Neural crest cell (in vitro differentiated cells): Measurements from ENCODE around the gene CUL7. TPM values are rescaled to one million over a fixed set of nuclear protein-coding genes. Genes with fewer than 3 reads are reported as not detected.

ENCODE experiments used
- DNase-seq: peaks from one replicate; pipeline ENCODE4 v3.0.0; 2021; ENCODE audit warnings: low read depth, mixed read lengths, low spot score
- H3K27ac Mint-ChIP-seq: one replicate; pipeline ENCODE4 v1.8.0; 2021; ENCODE audit warnings: mild to moderate bottlenecking, mixed read lengths; ENCODE audit not compliant: unreplicated experiment
- H3K27me3 Mint-ChIP-seq: 2 replicates; pipeline ENCODE4 v1.8.0; 2021; ENCODE audit warnings: low read depth, mild to moderate bottlenecking, mixed read lengths
- H3K36me3 Mint-ChIP-seq: 2 replicates; pipeline ENCODE4 v1.8.0; 2021; ENCODE audit warnings: low read depth, mild to moderate bottlenecking, mixed read lengths
- H3K4me1 Mint-ChIP-seq: 2 replicates; pipeline ENCODE4 v1.8.0; 2021; ENCODE audit warnings: mixed read lengths
- H3K4me3 Mint-ChIP-seq: one replicate; pipeline ENCODE4 v1.8.0; 2021; ENCODE audit warnings: mild to moderate bottlenecking, mixed read lengths
- H3K9me3 Mint-ChIP-seq: 2 replicates; pipeline ENCODE4 v1.8.0; 2021; ENCODE audit warnings: mixed read lengths
- total RNA-seq: library from RNA; stranded (reverse); gene quantifications from 2 replicates; pipeline ENCODE4 v1.2.1, GENCODE V29; 2021
- TF ChIP-seq, protein P1 (sequence below): fragments of 200-600 bp; sonication (generic); conservative IDR thresholded peaks from 2 replicates; pipeline ENCODE4 v1.5.0; 2021; ENCODE audit warnings: antibody characterized with exemption, mild to moderate bottlenecking

Gene CUL7
- total RNA-seq, 1 donor from 2014 or later = 42.9 TPM

DNA sequence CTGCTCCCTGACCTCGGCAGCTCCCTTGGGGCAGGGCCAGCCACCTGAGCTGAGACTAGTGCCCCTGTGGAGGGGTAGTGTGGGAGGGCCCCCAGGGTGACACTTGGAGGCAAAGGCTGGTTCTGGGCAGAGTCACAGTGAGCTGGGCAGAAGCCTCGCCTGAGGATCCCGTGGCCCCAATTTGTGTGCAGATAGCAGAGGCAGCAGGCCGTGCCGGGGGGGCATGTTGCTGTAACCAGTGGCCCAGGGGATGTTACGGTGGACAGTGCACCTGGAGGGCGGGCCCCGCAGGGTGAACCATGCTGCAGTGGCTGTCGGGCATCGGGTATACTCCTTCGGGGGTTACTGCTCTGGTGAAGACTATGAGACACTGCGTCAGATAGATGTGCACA lies 36.7 kb downstream of the CUL7 start:
- H3K4me1 Mint-ChIP-seq = peaks cover 34% of the 10 kb centered on the region
- H3K4me3 Mint-ChIP-seq = peak overlapping the region; percentile 95
- no peak overlapping the region for H3K27ac Mint-ChIP-seq
- H3K36me3 Mint-ChIP-seq = peaks cover 4% of the 10 kb centered on the region
- DNase-seq = no peak
- no peaks in the 10 kb centered on the region for H3K9me3 Mint-ChIP-seq
- no peaks in the 10 kb centered on the region for H3K27me3 Mint-ChIP-seq
- TF ChIP-seq, protein P1, sequence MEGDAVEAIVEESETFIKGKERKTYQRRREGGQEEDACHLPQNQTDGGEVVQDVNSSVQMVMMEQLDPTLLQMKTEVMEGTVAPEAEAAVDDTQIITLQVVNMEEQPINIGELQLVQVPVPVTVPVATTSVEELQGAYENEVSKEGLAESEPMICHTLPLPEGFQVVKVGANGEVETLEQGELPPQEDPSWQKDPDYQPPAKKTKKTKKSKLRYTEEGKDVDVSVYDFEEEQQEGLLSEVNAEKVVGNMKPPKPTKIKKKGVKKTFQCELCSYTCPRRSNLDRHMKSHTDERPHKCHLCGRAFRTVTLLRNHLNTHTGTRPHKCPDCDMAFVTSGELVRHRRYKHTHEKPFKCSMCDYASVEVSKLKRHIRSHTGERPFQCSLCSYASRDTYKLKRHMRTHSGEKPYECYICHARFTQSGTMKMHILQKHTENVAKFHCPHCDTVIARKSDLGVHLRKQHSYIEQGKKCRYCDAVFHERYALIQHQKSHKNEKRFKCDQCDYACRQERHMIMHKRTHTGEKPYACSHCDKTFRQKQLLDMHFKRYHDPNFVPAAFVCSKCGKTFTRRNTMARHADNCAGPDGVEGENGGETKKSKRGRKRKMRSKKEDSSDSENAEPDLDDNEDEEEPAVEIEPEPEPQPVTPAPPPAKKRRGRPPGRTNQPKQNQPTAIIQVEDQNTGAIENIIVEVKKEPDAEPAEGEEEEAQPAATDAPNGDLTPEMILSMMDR = no peak

DNA sequence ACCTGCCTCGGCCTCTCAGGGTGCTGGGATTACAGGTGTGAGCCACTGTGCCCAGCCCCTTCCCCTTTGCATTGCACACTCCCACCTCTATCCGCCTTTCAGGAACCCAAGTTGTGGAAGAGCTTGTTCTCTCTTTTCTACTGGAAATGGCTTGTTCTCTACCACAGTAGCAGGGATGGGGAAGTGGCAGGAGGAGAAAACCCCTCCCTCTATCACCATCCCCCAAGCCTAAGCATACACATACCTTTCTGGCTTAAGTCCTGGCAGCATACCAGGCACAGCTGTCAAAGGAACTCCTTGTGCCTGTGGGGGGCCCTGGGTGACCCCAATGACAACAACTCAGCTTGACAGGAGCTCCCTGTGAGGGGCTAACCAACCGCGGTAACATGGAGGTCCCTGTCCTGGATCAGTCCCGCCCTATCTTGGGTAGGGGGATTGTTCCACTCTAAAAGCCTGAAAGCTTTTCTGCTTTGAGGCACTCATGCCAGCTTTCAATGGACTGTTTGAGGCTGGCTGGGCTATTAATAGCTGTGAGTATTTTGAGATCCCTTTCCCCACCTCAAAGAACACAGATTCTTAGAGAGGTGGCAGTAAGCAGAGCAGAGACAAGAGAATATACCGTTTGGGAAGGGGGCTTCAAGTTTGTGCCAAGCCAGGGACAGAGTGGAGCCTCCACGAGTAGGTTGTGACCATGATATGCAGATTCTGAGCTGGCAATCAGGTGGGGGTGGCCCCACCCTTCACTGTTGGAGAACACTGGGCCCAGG lies 37.3 kb downstream of the CUL7 start:
- peaks cover 4% of the 10 kb centered on the region for H3K36me3 Mint-ChIP-seq
- no peak for DNase-seq

DNA sequence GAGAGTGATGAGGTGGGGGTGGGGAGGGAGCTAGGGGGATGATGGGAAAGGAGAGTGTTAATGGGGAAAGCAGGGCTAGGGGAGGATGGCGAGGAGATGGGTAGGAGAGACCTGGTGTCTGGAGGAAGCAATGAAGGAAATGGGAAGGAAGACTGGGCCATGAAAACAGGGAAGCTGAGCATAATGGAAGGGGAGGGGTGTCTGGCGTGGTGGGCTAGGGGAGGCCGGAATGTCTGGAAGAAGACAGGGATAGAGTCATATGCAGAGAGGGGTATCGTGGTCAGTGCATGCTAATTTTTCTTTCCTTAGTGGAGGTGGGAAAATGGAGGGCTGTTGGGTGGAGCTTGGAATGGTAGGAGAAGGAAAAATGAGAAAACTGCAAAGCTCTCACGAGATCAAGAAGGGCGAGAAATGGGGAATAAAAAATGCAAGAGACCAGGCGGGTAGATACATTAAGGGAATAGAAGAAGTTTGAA lies 39.2 kb downstream of the CUL7 start:
- DNase-seq = no peak

More for the DNA sequence above, 37.3 kb downstream of the CUL7 start:
- Mint-ChIP-seq H3K4me1 (peaks cover 30% of the 10 kb centered on the region), H3K9me3 (no peaks in the 10 kb centered on the region), H3K4me3 (peak overlapping the region; percentile 84), H3K27me3 (no peaks in the 10 kb centered on the region), H3K27ac (peak overlapping the region; percentile 52)
- TF ChIP-seq, protein P1 = no peak

DNA sequence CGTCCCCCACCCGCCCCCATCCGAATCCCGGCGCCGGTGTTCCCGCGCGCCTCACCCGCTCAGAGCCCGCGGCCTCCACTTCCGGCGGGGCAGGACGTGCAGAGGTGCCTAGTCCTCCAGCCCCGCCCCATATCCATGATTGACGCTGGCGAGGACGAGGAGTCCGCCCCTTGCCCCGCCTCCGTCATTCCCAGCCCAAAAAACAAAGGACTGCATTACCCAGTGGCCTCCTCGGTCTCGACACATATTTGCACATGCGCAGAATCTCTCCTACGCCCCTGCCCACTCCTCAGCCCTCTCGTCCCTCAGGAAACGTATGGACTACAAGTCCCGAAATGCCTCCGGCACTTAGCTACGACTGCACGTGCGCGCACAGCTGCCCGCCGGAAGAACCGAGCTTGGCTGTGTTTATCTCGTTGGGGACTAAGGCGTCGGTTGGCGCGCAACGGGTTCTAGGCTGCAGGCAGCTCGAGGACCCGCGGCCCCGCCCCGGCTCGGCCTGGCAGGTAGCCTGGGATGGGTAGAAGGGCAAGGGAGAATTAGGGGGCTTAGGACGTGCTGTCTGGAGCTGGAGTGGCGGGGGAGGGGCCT lies 39.7 kb downstream of the CUL7 start, which contains the start of the genes KLHDC3 and MEA1:
Gene KLHDC3, plus strand, starts transcription at position 407 of the 591 bp plus-strand sequence. CDS start 2,944 bp downstream, outside the sequence.
Gene MEA1, minus strand, starts transcription at position 104 of the 591 bp plus-strand sequence. CDS start 133 bp downstream, outside the sequence.
- DNase-seq = peak; percentile 96
- H3K36me3 Mint-ChIP-seq = peaks cover under 1% of the 10 kb centered on the region
- no peaks in the 10 kb centered on the region for H3K27me3 Mint-ChIP-seq
- no peaks in the 10 kb centered on the region for H3K9me3 Mint-ChIP-seq
- TF ChIP-seq, protein P1 = no peak
- H3K27ac Mint-ChIP-seq = peak within 1 kb of the TSS; percentile 96
- peak within 1 kb of the TSS; percentile 97 for H3K4me3 Mint-ChIP-seq
- H3K4me1 Mint-ChIP-seq = peaks cover 30% of the 10 kb centered on the region

More for the DNA sequence above, 39.2 kb downstream of the CUL7 start:
- H3K4me3 Mint-ChIP-seq = peak overlapping the region; percentile 97
- TF ChIP-seq, protein P1 = no peak
- H3K9me3 Mint-ChIP-seq = no peaks in the 10 kb centered on the region
- peaks cover 4% of the 10 kb centered on the region for H3K36me3 Mint-ChIP-seq
- H3K27ac Mint-ChIP-seq = peak overlapping the region; percentile 96
- H3K27me3 Mint-ChIP-seq = no peaks in the 10 kb centered on the region
- peaks cover 30% of the 10 kb centered on the region for H3K4me1 Mint-ChIP-seq

DNA sequence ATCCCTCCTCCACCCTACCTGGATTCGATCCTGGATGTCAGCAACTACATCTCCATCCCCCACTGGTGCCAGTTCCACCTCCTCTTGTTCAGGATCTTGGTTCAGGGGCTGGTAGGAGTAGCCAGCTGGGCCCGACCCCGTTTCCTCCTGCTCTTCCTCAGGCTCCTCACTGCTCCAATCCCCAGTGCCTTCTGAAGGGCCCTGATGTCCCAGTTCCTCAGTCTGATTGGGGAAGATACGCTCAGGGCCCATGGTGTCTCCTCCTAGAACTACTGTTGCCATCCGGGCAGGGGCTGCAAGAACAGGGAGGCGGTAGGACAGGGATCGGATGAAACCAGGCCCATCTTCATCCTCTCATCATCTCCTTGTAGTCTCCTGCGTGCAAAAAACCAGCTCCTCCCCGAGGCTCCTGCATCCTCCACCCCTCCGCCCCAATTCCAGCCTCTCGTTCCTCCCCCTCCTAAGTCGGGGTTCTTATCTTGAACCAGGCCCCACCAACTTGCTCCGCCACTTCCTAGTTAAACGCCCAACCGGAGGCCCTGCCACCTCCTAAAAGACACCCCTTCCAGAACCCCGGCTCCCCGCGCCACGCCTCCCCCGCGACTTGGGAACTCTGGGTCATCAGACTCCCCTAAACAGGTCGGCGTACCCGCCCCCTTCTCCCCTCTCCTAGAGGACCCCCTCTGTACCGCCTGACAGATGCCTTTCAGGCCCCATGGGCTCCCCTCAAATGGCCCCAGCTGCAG lies 40.4 kb downstream of the CUL7 start:
- TF ChIP-seq, protein P1 = no peak
- no peaks in the 10 kb centered on the region for H3K9me3 Mint-ChIP-seq
- peak overlapping the region; percentile 87 for H3K27ac Mint-ChIP-seq
- H3K36me3 Mint-ChIP-seq = no peaks in the 10 kb centered on the region
- peaks cover 30% of the 10 kb centered on the region for H3K4me1 Mint-ChIP-seq
- peak overlapping the region; percentile 97 for H3K4me3 Mint-ChIP-seq
- no peak for DNase-seq
- no peaks in the 10 kb centered on the region for H3K27me3 Mint-ChIP-seq
